HG03378 (cell line): Measurements from ENCODE around the gene ATR.

ENCODE experiments used
- ATAC-seq: cut with Tn5 transposase; IDR thresholded peaks from one replicate; pipeline ENCODE4 v1.9.1; 2021; ENCODE audit warnings: mild to moderate bottlenecking, moderate library complexity; ENCODE audit not compliant: unreplicated experiment

ATR gene

GRCh38 chr3:142534543-142534942 is 44.0 kb downstream of the ATR start:
- no peak for ATAC-seq

- no peak for ATAC-seq
Measured at GRCh38 chr3:142530296-142530695, 48.2 kb downstream of the ATR start.

- ATAC-seq = no peak
Measured at GRCh38 chr3:142523921-142524566, 54.5 kb downstream of the ATR start.

- ATAC-seq = no peak
Measured at GRCh38 chr3:142509079-142509478, 69.5 kb downstream of the ATR start.

GRCh38 chr3:142507241-142507640 is 71.3 kb downstream of the ATR start:
- ATAC-seq = no peak

- ATAC-seq = no peak
Measured at GRCh38 chr3:142502187-142502985, 76.1 kb downstream of the ATR start.

GRCh38 chr3:142501004-142501926 is 77.3 kb downstream of the ATR start:
- ATAC-seq = no peak

- no peak for ATAC-seq
Measured at GRCh38 chr3:142500211-142500610, 78.3 kb downstream of the ATR start.

GRCh38 chr3:142498397-142499180 is 79.9 kb downstream of the ATR start:
- ATAC-seq = peak; percentile 86

GRCh38 chr3:142497729-142498128 is 80.8 kb downstream of the ATR start:
- no peak for ATAC-seq

- no peak for ATAC-seq
Measured at GRCh38 chr3:142495103-142495502, 83.4 kb downstream of the ATR start.

GRCh38 chr3:142492184-142492583 is 86.3 kb downstream of the ATR start:
- no peak for ATAC-seq

- no peak for ATAC-seq
Measured at GRCh38 chr3:142489572-142490323, 88.8 kb downstream of the ATR start.

GRCh38 chr3:142484912-142485435 is 93.6 kb downstream of the ATR start:
- ATAC-seq = no peak

- ATAC-seq = no peak
Measured at GRCh38 chr3:142481196-142481595, 97.3 kb downstream of the ATR start.

- ATAC-seq = no peak
Measured at GRCh38 chr3:142470826-142471225, 107.7 kb downstream of the ATR start.

GRCh38 chr3:142468456-142468855 is 110.1 kb downstream of the ATR start:
- ATAC-seq = no peak

- ATAC-seq = no peak
Measured at GRCh38 chr3:142467768-142468167, 110.8 kb downstream of the ATR start.

GRCh38 chr3:142460689-142461088 is 117.8 kb downstream of the ATR start:
- ATAC-seq = no peak

GRCh38 chr3:142459929-142460328 is 118.6 kb downstream of the ATR start:
- no peak for ATAC-seq
